Caco-2 (cell line): ENCODE measurements around the gene CACTIN. TPM values are rescaled to one million over a fixed set of nuclear protein-coding genes. Genes with fewer than 3 reads are reported as not detected.

Source experiments
- BruUV-seq: library from RNA; stranded (reverse); fragments of 400-500 nt; replicated peaks from 2 replicates; lab custom pipeline; 2021; lab: Mats Ljungman, UMichigan
- CTCF ChIA-PET: fragments of 300-600 bp; sonication (Branson Sonifier 250); formaldehyde crosslinking; loops from one replicate; lab custom pipeline; 2022; ENCODE audit warnings: antibody characterized with exemption; lab: Charles Lee
- POLR2A ChIA-PET: fragments of 300-600 bp; sonication (Branson Sonifier 250); formaldehyde crosslinking; loops from one replicate; lab custom pipeline; 2022; ENCODE audit warnings: antibody characterized with exemption; lab: Charles Lee
- DNase-seq, 2 experiments: peaks; one replicate each; pipeline versions ENCODE4 v3.0.0 to v3.0.0-alpha.2; 2020 to 2022
- H3K27me3 ChIP-seq: replicated peaks from 2 replicates; pipeline ENCODE4 v1.6.0; 2011; ENCODE audit warnings: low read length; ENCODE audit not compliant: control insufficient read depth, insufficient read depth
- H3K36me3 ChIP-seq: 2 replicates; pipeline ENCODE4 v1.5.1; 2011; ENCODE audit warnings: low read length; ENCODE audit not compliant: control insufficient read depth, insufficient read depth
- H3K4me1 ChIP-seq: fragments of 250-450 bp; sonication (Bioruptor Pico); 2 replicates; pipeline ENCODE4 v1.5.1; 2020; ENCODE audit warnings: mild to moderate bottlenecking
- H3K4me3 ChIP-seq: 2 replicates; pipeline ENCODE4 v1.5.1; 2011; ENCODE audit warnings: low read depth, mild to moderate bottlenecking, control low read depth, low read length
- H3K9me3 ChIP-seq: fragments of 250-450 bp; sonication (Bioruptor Pico); 2 replicates; pipeline ENCODE4 v1.5.1; 2020; ENCODE audit warnings: mild to moderate bottlenecking, moderate library complexity
- H3K27ac Mint-ChIP-seq: one replicate; pipeline ENCODE4 v1.8.0; 2022; ENCODE audit warnings: mixed read lengths; ENCODE audit not compliant: unreplicated experiment
- H3K27me3 Mint-ChIP-seq: one replicate; pipeline ENCODE4 v1.8.0; 2022; ENCODE audit warnings: mixed read lengths; ENCODE audit not compliant: insufficient read depth, unreplicated experiment
- H3K36me3 Mint-ChIP-seq: one replicate; pipeline ENCODE4 v1.8.0; 2022; ENCODE audit warnings: mild to moderate bottlenecking, mixed read lengths; ENCODE audit not compliant: insufficient read depth, unreplicated experiment
- H3K4me1 Mint-ChIP-seq: one replicate; pipeline ENCODE4 v1.8.0; 2022; ENCODE audit warnings: low read depth, mixed read lengths; ENCODE audit not compliant: unreplicated experiment
- H3K4me3 Mint-ChIP-seq: one replicate; pipeline ENCODE4 v1.8.0; 2022; ENCODE audit warnings: mild to moderate bottlenecking, moderate library complexity, mixed read lengths; ENCODE audit not compliant: unreplicated experiment
- H3K9me3 Mint-ChIP-seq: one replicate; pipeline ENCODE4 v1.8.0; 2022; ENCODE audit warnings: mixed read lengths; ENCODE audit not compliant: unreplicated experiment
- CTCF ChIP-seq, 2 experiments: fragments of 200-600 bp in 1 of 2; IDR thresholded peaks; 1 replicate in 1 of 2; 2 replicates in 1 of 2; pipeline versions ENCODE4 v1.5.1 to v1.8.0; 2011 to 2022; ENCODE audit warnings: antibody characterized with exemption in 1 of 2, control low read depth in 1 of 2, inconsistent platforms in 1 of 2, low read depth in 1 of 2, low read length in 1 of 2, mild to moderate bottlenecking in 1 of 2, moderate library complexity in 1 of 2; ENCODE audit not compliant: insufficient read depth in 1 of 2, severe bottlenecking in 1 of 2, unreplicated experiment in 1 of 2
- intact Hi-C: fragments of 100-400 bp; cut with micrococcal nuclease; formaldehyde crosslinking; loops from one replicate; pipeline ENCODE4 v1.10.0; 2022; ENCODE audit not compliant: unreplicated experiment
- total RNA-seq: library from RNA; stranded (reverse); gene quantifications from 2 replicates; pipeline ENCODE4 v1.2.3, GENCODE V29; 2022

Gene CACTIN
- total RNA-seq, 1 experiment from 2014 or later: 33.9 TPM

DNA sequence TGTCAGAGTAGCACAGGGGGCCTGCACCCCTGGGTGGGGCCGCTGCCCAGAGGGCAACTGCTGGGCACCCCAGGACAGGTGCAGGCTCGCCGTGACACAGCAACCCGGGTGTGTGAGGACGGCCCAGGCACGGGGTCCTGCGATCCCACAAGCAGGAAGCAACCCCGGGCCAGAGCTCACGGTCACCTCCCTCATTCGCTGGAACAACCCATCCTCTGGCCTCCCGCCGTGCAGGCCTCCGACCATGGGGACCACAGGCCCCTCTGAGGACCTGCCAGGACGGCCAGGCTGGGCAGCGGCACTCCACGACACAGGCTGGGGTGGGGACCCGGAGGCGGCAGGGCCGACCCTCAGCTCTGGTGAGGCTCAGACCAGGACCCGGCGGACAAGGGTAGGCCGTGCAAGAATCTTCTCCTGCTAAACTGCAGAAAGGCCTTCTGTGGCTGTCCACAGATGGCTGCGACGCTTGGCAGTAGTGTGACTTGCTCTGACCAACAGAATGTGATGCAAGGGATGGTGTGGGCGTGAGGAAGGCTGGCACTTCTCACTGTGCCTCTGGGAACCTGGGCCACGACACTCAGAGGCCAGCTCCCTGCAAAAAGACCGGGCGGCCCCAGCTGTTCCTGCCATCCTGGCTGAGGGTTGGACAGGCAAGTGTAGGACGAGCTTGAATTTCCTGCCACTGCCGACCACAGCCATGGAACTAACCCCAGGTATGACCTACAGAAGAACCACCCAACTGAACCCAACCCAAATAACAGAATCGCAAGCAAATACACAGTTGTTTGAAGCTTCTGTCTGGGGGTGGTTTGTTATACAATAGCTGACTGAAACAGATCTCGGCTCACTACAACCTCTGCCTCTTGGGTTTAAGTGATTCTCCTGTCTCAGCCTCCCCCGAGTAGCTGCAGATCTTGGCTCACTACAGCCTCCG is 47.2 kb upstream of the CACTIN start:
- no peaks in the 10 kb centered on the region for H3K36me3 ChIP-seq
- Mint-ChIP-seq H3K27me3 (no peaks in the 10 kb centered on the region), H3K4me3 (no peak overlapping the region), H3K36me3 (peaks cover 11% of the 10 kb centered on the region), H3K27ac (no peak overlapping the region), H3K4me1 (no peaks in the 10 kb centered on the region), H3K9me3 (no peaks in the 10 kb centered on the region)
- H3K4me3 ChIP-seq: no peak overlapping the region
- H3K9me3 ChIP-seq: no peaks in the 10 kb centered on the region
- H3K27me3 ChIP-seq: no peaks in the 10 kb centered on the region
- peaks cover 5% of the 10 kb centered on the region; the same call in 1 of the 2 replicates for H3K4me1 ChIP-seq
- BruUV-seq: no TSS peak
- TF ChIP-seq CTCF (IDR thresholded peaks at IDR 0.05; ENCODE audit: insufficient read depth in 1 of 2, low read depth in 1 of 2, low read length in 1 of 2, severe bottlenecking in 1 of 2, unreplicated experiment in 1 of 2): no peak
- ChIA-PET CTCF (no interaction called here), POLR2A (no interaction called here)
- intact Hi-C loops: no loop called here
- no peak for DNase-seq

DNA sequence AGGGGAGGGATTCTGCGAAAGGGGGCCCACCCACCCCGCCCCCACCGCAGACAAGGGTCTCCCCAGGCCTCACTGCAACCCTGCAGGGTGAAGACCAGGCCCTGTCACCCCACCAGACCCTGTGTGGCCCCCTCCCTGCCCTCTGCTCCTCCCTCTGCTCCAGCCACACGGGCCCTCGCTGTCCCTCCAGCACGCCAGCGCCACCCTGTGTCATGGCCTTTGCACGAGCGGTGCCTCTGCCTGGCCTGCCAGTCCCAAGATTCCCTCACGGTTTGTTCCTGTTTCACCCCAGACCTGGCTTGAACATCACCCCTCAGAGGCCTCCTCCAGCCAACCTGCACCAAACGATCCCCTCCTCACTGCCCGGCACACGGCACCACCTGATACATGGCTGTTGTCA is 46.4 kb upstream of the CACTIN start:
- TF ChIP-seq CTCF (IDR thresholded peaks at IDR 0.05; ENCODE audit: insufficient read depth in 1 of 2, low read depth in 1 of 2, low read length in 1 of 2, severe bottlenecking in 1 of 2, unreplicated experiment in 1 of 2): no peak
- ChIA-PET CTCF (no interaction called here), POLR2A (no interaction called here)
- H3K9me3 Mint-ChIP-seq: no peaks in the 10 kb centered on the region
- peaks cover 16% of the 10 kb centered on the region for H3K36me3 Mint-ChIP-seq
- no peaks in the 10 kb centered on the region for H3K4me1 Mint-ChIP-seq
- no peaks in the 10 kb centered on the region for H3K36me3 ChIP-seq
- H3K4me3 Mint-ChIP-seq: no peak overlapping the region
- BruUV-seq: no TSS peak
- H3K27ac Mint-ChIP-seq: no peak overlapping the region
- DNase-seq: no peak
- H3K9me3 ChIP-seq: no peaks in the 10 kb centered on the region
- H3K27me3 Mint-ChIP-seq: no peaks in the 10 kb centered on the region
- peaks cover 11% of the 10 kb centered on the region for H3K4me1 ChIP-seq
- no peaks in the 10 kb centered on the region for H3K27me3 ChIP-seq
- no peak overlapping the region for H3K4me3 ChIP-seq
- intact Hi-C loops: no loop called here

- no TSS peak for BruUV-seq
- POLR2A ChIA-PET: no interaction called here
- CTCF ChIA-PET: no interaction called here
- Histone ChIP-seq H3K27me3 (no peaks in the 10 kb centered on the region), H3K9me3 (no peaks in the 10 kb centered on the region), H3K4me1 (peaks cover 11% of the 10 kb centered on the region), H3K4me3 (no peak overlapping the region), H3K36me3 (no peaks in the 10 kb centered on the region)
- Mint-ChIP-seq H3K27me3 (no peaks in the 10 kb centered on the region), H3K4me1 (no peaks in the 10 kb centered on the region), H3K36me3 (peaks cover 17% of the 10 kb centered on the region), H3K4me3 (no peak overlapping the region), H3K27ac (no peak overlapping the region), H3K9me3 (no peaks in the 10 kb centered on the region)
- no peak for DNase-seq
- intact Hi-C loops: no loop called here
- TF ChIP-seq CTCF (IDR thresholded peaks at IDR 0.05; ENCODE audit: insufficient read depth in 1 of 2, low read depth in 1 of 2, low read length in 1 of 2, severe bottlenecking in 1 of 2, unreplicated experiment in 1 of 2): no peak
Measured at GRCh38 chr19:3672575-3672948, 46.0 kb upstream of the CACTIN start.
